ENCODE data around the gene TOGARAM2.

DNA sequence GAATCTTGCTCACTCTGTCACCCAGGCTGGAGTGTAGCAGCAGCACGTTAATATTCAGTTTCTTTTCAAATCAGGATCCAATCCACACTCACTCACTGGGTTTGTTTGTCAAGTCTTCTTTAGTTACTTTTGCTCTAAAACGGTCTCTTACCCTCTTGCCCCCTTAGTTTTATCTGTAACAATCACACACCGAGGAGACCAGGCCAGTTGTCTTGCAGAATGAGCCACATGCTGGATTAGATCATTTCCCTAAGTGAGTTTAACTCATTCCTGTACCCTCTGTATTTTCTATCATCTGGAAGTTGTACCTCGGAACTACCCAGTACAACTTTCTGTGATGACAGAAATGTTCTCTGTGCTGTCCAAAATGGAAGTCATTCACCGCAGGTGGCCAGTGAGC, 20.7 kb upstream of the TOGARAM2 start:
- TF ChIP-seq GATA2 (IDR thresholded peaks at IDR 0.05; ENCODE audit: low read depth, low read length) (no peak), GATA3 (IDR thresholded peaks at IDR 0.05; ENCODE audit: low read depth, low read length) (no peak)
